NK-92 treated with Interleukin-12 subunit alpha and Interleukin-12 subunit beta, amount 100 ng/mL, for 24 hours (cell line): ENCODE data around the gene GTF2E1.
"Not testable (repeated sequence)": the region's sequence is repeated elsewhere in the genome, so short reads cannot be mapped to it uniquely, and the experiment has no call there.

Experiments used
- DNase-seq: peaks from one replicate; lab custom pipeline; 2025; lab: John Stamatoyannopoulos, UW

Gene GTF2E1

GRCh38 chr3:120756061-120756460 is 13.5 kb downstream of the GTF2E1 start:
- DNase-seq = no peak

- not testable (repeated sequence) for DNase-seq
These were observed 16.0 kb downstream of the GTF2E1 start for GRCh38 chr3:120758551-120758950.

- no peak for DNase-seq
These were observed 20.1 kb downstream of the GTF2E1 start for GRCh38 chr3:120762615-120763014.

GRCh38 chr3:120763601-120764000 is 21.1 kb downstream of the GTF2E1 start:
- no peak for DNase-seq

GRCh38 chr3:120764206-120764605 is 21.7 kb downstream of the GTF2E1 start:
- DNase-seq = no peak

- DNase-seq = no peak
These were observed 23.4 kb downstream of the GTF2E1 start for GRCh38 chr3:120765830-120766493.

- no peak for DNase-seq
These were observed 24.0 kb downstream of the GTF2E1 start for GRCh38 chr3:120766576-120766975.

- no peak for DNase-seq
These were observed 24.6 kb downstream of the GTF2E1 start for GRCh38 chr3:120767106-120767505.

GRCh38 chr3:120769436-120769835 is 26.9 kb downstream of the GTF2E1 start:
- DNase-seq = no peak

GRCh38 chr3:120770891-120771290 is 28.3 kb downstream of the GTF2E1 start:
- DNase-seq = no peak

- DNase-seq = no peak
These were observed 29.5 kb downstream of the GTF2E1 start for GRCh38 chr3:120772081-120772480.

GRCh38 chr3:120773932-120774331 is 31.4 kb downstream of the GTF2E1 start:
- no peak for DNase-seq

- DNase-seq = no peak
These were observed 32.9 kb downstream of the GTF2E1 start for GRCh38 chr3:120775411-120775810.

GRCh38 chr3:120778776-120779175 is 36.2 kb downstream of the GTF2E1 start:
- DNase-seq = no peak

- DNase-seq = no peak
These were observed 38.4 kb downstream of the GTF2E1 start for GRCh38 chr3:120780977-120781376.

- DNase-seq = not testable (repeated sequence)
These were observed 43.3 kb downstream of the GTF2E1 start for GRCh38 chr3:120785832-120786231.

- no peak for DNase-seq
These were observed 48.5 kb downstream of the GTF2E1 start for GRCh38 chr3:120791010-120791409.

- no peak for DNase-seq
These were observed 49.4 kb downstream of the GTF2E1 start for GRCh38 chr3:120791913-120792312.

- no peak for DNase-seq
These were observed 51.1 kb downstream of the GTF2E1 start for GRCh38 chr3:120793601-120794000.

- DNase-seq = peak; percentile 54
These were observed 52.6 kb downstream of the GTF2E1 start for GRCh38 chr3:120795017-120795648.

GRCh38 chr3:120795959-120796358 is 53.4 kb downstream of the GTF2E1 start:
- no peak for DNase-seq

GRCh38 chr3:120796976-120797375 is 54.4 kb downstream of the GTF2E1 start:
- DNase-seq = no peak

- no peak for DNase-seq
These were observed 55.3 kb downstream of the GTF2E1 start for GRCh38 chr3:120797857-120798256.

GRCh38 chr3:120798346-120798745 is 55.8 kb downstream of the GTF2E1 start:
- DNase-seq = no peak
